NCI-H1092 treated with DMSO at 0.1 percent for 48 hours (cell line): ENCODE data around the gene IL17RD.
A peak's percentile ranks its signal among the peaks of the same experiment; 100 is the strongest.

ENCODE experiments used
- DNase-seq: peaks from one replicate; lab custom pipeline; 2025; lab: John Stamatoyannopoulos, UW

Gene IL17RD

GRCh38 chr3:57164657-57165573 is at the start of gene IL17RD:
Gene IL17RD (minus strand): TSS chr3:57165353. CDS start chr3:57165286, 67 bp downstream.
- peak; percentile 57 for DNase-seq

GRCh38 chr3:57206423-57206822 is 41.3 kb upstream of the IL17RD start:
- DNase-seq, result no peak

- no peak for DNase-seq
Measured at GRCh38 chr3:57199895-57200297, 34.7 kb upstream of the IL17RD start, which contains the start of gene HESX1. Gene HESX1 (minus strand): TSS chr3:57199978. CDS start chr3:57199918, 60 bp downstream.

GRCh38 chr3:57194641-57195040 is 29.5 kb upstream of the IL17RD start:
- no peak for DNase-seq

- no peak for DNase-seq
Measured at GRCh38 chr3:57192028-57192427, 26.9 kb upstream of the IL17RD start.

DNA sequence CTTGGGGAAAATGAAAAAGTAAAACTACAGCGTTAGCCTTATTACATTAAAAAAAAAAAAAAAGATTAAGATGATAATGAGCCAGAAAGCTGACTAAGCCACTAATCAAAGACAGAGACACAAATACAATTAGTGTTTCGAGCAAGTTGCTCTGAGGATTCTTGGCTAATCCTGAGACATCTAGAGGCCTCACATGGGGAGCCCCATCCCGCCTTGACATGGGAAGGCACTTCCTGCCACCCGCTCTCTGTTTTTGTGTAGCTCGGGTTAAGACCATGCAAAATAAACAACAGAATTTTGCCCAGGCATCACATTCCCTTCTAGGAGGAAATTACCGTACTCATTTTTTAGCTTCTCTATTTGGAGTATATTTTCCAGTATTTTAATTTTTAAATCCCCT is 19.4 kb upstream of the IL17RD start:
- no peak for DNase-seq

- peak; percentile 33 for DNase-seq
Measured at GRCh38 chr3:57179580-57180410, 14.6 kb upstream of the IL17RD start.

DNA sequence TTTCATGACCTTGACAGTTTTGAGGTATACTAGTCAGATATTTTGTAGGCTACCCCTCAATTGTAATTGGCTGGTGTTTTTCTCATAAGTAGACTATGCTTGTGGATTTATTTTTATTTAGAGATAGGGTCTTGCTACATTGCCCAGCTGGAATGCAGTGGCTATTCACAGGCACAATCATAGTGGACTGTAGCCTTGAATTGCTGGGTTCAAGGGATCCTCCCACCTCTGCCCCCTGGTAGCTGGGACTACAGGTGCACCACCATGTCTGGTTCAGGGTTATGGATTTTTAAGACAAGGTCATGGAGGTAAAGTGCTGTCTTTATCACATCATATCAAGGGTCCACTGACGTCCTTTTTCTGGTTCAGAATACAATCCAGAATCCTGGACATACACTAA is 10.9 kb upstream of the IL17RD start:
- no peak for DNase-seq

GRCh38 chr3:57173687-57174086 is 8.5 kb upstream of the IL17RD start:
- DNase-seq, result no peak

- no peak for DNase-seq
Measured at GRCh38 chr3:57170946-57171345, 5.8 kb upstream of the IL17RD start.

GRCh38 chr3:57169872-57170623 is 4.9 kb upstream of the IL17RD start:
- peak; percentile 63 for DNase-seq

- no peak for DNase-seq
Measured at GRCh38 chr3:57169108-57169507, 4.0 kb upstream of the IL17RD start.

GRCh38 chr3:57168151-57168550 is 3.0 kb upstream of the IL17RD start:
- DNase-seq, result no peak

DNA sequence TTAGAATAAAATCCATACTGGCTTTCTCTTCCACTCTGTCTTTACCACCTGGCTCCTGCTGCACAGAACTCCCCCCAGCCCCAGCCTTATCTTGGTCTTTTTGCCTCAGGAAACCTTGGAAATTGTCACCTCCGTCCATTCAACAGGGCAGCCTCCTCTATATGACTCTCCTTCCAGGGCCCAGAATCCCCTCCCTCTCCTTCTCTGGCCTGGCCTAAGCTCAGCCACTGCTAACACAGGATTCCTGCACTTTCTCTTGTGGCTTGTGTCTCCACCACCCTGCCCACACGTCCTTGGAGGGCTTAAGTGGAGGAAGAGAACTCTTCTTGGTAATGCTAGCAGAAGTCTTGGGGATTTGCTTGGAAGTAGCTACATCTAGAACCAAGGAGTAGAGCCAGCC is 1.5 kb upstream of the IL17RD start:
- DNase-seq, result no peak

DNA sequence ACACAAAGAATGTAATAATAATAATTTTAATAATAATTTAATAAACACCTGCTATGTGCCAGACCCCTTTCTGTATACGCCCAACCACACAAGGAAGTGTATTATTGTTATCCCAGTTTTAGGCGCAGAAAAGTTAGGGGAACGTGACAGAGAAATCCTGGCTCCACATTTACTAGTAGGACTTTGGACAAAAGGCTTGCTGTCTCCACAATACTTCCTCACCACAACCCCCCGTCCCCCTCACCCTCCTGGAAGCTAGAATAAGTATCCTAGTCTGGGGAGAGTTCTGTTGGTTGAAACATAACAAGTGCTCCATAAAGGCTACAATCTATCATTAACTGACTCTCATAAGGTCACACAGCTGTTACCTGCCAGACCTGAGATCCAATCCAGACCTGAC is 488 bp upstream of the IL17RD start:
- no peak for DNase-seq

- peak; percentile 8 for DNase-seq
Measured at GRCh38 chr3:57164217-57164656, 916 bp downstream of the IL17RD start.

- no peak for DNase-seq
Measured at GRCh38 chr3:57163751-57164150, 1.4 kb downstream of the IL17RD start.

GRCh38 chr3:57161915-57162314 is 3.2 kb downstream of the IL17RD start:
- DNase-seq, result no peak

DNA sequence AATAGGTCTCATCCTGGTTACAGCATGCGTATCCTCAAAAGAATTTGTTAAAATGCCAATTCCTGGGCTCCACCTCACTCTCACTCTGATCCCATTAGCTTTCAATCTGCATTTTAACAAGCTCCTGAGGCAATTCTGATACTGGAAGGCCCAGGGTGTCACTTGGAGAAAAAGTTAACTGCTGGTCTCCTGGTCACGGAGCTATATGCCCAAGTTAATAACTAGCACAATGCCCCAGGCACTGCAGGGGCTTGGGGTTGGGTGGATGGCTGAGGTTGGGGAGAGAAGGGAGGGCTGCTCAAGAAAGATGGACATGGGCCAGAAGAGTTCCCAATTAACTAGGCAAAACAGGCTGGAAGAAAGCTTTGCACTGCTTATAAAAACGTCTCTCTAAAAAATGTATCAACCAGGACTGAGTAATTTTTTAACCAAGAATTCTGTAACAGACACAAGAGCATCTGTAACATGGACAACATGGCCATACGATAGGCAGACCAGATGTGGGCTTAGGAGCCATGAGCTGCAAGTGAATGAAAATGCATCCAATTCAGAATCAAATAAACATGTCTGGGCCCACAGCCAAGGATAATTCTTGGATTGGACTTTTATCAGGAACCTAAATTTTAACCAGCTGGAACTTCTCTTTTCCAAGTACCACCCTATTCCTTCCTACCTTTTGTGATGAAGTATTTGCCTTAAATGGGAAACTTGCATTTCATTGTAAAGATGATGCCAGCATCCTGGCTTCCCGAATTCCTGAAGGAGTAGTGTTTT is 4.2 kb downstream of the IL17RD start:
- DNase-seq, result no peak

DNA sequence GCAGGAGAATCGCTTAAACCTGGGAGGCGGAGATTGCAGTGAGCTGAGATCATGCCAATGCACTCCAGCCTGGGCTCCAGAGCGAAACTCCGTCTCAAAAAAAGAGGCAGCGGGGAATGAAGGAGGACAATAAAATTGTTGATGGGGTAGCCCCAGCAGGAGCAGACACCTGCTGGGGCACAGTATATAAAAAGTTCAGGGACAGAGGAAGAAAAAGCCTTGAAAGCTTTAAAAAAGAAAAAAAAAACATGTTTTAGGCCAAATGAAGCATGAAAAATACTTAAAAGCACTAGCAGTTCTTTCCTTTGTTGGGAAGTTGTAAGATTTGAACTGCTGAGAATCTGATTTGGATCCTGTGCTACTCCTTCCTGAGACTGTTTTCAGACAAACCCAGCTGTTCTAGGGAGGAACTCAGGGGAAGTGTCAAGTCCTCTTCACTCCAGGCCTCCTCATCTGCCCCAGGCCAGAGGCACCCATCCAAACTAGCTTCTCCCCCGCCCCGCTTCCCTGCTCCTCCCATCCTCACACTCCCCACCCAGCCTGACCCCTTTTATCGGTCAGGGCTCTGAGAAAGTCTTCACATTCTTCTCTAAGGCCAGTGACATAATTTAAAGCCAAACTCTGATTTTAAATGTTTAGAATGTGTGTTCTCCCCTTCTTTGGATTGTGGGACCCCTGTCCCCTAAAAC is 4.9 kb downstream of the IL17RD start:
- DNase-seq, result no peak
